H1 (cell line): ENCODE data around the gene IGF2R. TPM values are rescaled to one million over a fixed set of nuclear protein-coding genes. Genes with fewer than 3 reads are reported as not detected.
A peak's percentile ranks its signal among the peaks of the same experiment; 100 is the strongest.

Experiments used
- CTCF ChIA-PET: fragments of 300-600 bp; sonication (Branson Sonifier 250); formaldehyde crosslinking; loops from one replicate; lab custom pipeline; 2021; ENCODE audit not compliant: partially characterized antibody; lab: Charles Lee
- POLR2A ChIA-PET: fragments of 300-600 bp; sonication (Branson Sonifier 250); formaldehyde crosslinking; loops from one replicate; lab custom pipeline; 2021; ENCODE audit warnings: inconsistent platforms; ENCODE audit not compliant: partially characterized antibody; lab: Charles Lee
- DNase-seq, 2 experiments: peaks; one replicate each; pipeline versions ENCODE4 v3.0.0 to v3.0.0-alpha.2; 2010 to 2022; ENCODE audit warnings: low spot score in 2 of 2, low read depth in 1 of 2, mixed read lengths in 1 of 2
- FAIRE-seq: peaks from 2 replicates; lab custom pipeline; 2011; peaks lifted over from hg19 to GRCh38; lab: Jason Lieb, UNC
- H2AFZ ChIP-seq: 2 replicates; pipeline ENCODE4 v1.8.1; 2012; ENCODE audit warnings: low read length, inconsistent platforms
- H2AK5ac ChIP-seq: 2 replicates; pipeline ENCODE4 v1.6.1; 2013; ENCODE audit warnings: low read depth, low read length
- H2BK120ac ChIP-seq: replicated peaks from 2 replicates; pipeline ENCODE3; 2013; ENCODE audit warnings: low read depth, low read length, inconsistent platforms
- H2BK12ac ChIP-seq: 2 replicates; pipeline ENCODE4 v1.6.1; 2013; ENCODE audit warnings: low read depth, low read length
- H2BK15ac ChIP-seq: 2 replicates; pipeline ENCODE4 v1.6.1; 2013; ENCODE audit warnings: low read length
- H2BK20ac ChIP-seq: 2 replicates; pipeline ENCODE4 v1.6.1; 2013; ENCODE audit warnings: low read length
- H2BK5ac ChIP-seq: 2 replicates; pipeline ENCODE4 v1.6.1; 2013; ENCODE audit warnings: low read depth, low read length
- H3K14ac ChIP-seq: 2 replicates; pipeline ENCODE4 v1.6.1; 2013; ENCODE audit warnings: inconsistent platforms; ENCODE audit not compliant: insufficient read length
- H3K18ac ChIP-seq: 2 replicates; pipeline ENCODE4 v1.6.1; 2013; ENCODE audit warnings: low read length; ENCODE audit errors: extremely low read depth
- H3K23ac ChIP-seq: 2 replicates; pipeline ENCODE4 v1.6.1; 2013; ENCODE audit warnings: inconsistent platforms; ENCODE audit not compliant: insufficient read length
- H3K23me2 ChIP-seq: 2 replicates; pipeline ENCODE4 v1.6.1; 2013; ENCODE audit warnings: low read depth, low read length
- H3K27ac ChIP-seq: 2 replicates; pipeline ENCODE4 v1.6.1; 2011; ENCODE audit warnings: low read depth, low read length, inconsistent platforms
- H3K27me3 ChIP-seq, 4 experiments: replicated peaks in 1 of 4; 1 replicate in 1 of 4; 2 replicates in 3 of 4; pipeline versions ENCODE4 v1.6.1 to v1.8.1; 2011 to 2013; ENCODE audit warnings: low read length in 3 of 4, mild to moderate bottlenecking in 3 of 4, inconsistent platforms in 2 of 4, mixed read lengths in 2 of 4, moderate library complexity in 1 of 4; ENCODE audit not compliant: control insufficient read depth in 3 of 4, insufficient read depth in 3 of 4; ENCODE audit errors: extremely low read depth in 1 of 4
- H3K36me3 ChIP-seq, 4 experiments: 2 replicates each; pipeline versions ENCODE4 v1.6.1 to v1.8.1; 2011 to 2013; ENCODE audit warnings: mild to moderate bottlenecking in 4 of 4, low read length in 3 of 4, moderate library complexity in 2 of 4, control low read depth in 1 of 4, inconsistent platforms in 1 of 4; ENCODE audit not compliant: insufficient read depth in 4 of 4, control insufficient read depth in 2 of 4
- H3K4ac ChIP-seq: replicated peaks from 2 replicates; pipeline ENCODE3; 2013; ENCODE audit warnings: low read length, low read depth, mixed read lengths, inconsistent platforms; ENCODE audit not compliant: insufficient read length
- H3K4me1 ChIP-seq, 4 experiments: replicated peaks in 1 of 4; 1 replicate in 1 of 4; 2 replicates in 3 of 4; pipeline versions ENCODE4 v1.6.1 to v1.8.1; 2011 to 2013; ENCODE audit warnings: low read length in 3 of 4, inconsistent platforms in 2 of 4, mixed read lengths in 1 of 4; ENCODE audit not compliant: insufficient read depth in 4 of 4, control insufficient read depth in 3 of 4
- H3K4me2 ChIP-seq, 2 experiments: 2 replicates each; pipeline versions ENCODE4 v1.6.1 to v1.8.1; 2011 to 2013; ENCODE audit warnings: low read depth in 2 of 2, low read length in 2 of 2, control low read depth in 1 of 2, inconsistent platforms in 1 of 2, mild to moderate bottlenecking in 1 of 2; ENCODE audit not compliant: insufficient read depth in 1 of 2
- H3K4me3 ChIP-seq, 4 experiments: fragments of 200-600, 300-600 bp in 1 of 4; sonication (generic), shearing (Covaris generic), sonication (Bioruptor Twin) in 1 of 4; 2 replicates each; pipeline versions ENCODE4 v1.5.1 to v1.8.1; 2011 to 2016; ENCODE audit warnings: low read length in 4 of 4, low read depth in 3 of 4, control low read depth in 2 of 4, inconsistent platforms in 2 of 4, mild to moderate bottlenecking in 2 of 4, mixed read lengths in 1 of 4, moderate library complexity in 1 of 4; ENCODE audit not compliant: insufficient read depth in 2 of 4; ENCODE audit errors: extremely low read depth in 1 of 4
- H3K56ac ChIP-seq: replicated peaks from 2 replicates; pipeline ENCODE3; 2013; ENCODE audit warnings: low read depth, mild to moderate bottlenecking, mixed read lengths, low read length, inconsistent platforms; ENCODE audit not compliant: insufficient read length
- H3K79me1 ChIP-seq: 2 replicates; pipeline ENCODE4 v1.6.1; 2013; ENCODE audit warnings: low read depth, low read length, control low read depth
- H3K79me2 ChIP-seq, 2 experiments: 2 replicates each; pipeline versions ENCODE4 v1.6.1 to v1.8.1; 2012 to 2013; ENCODE audit warnings: low read length in 2 of 2, mild to moderate bottlenecking in 2 of 2, inconsistent platforms in 1 of 2; ENCODE audit not compliant: insufficient read depth in 2 of 2, control insufficient read depth in 1 of 2
- H3K9ac ChIP-seq, 4 experiments: replicated peaks in 1 of 4; 1 replicate in 1 of 4; 2 replicates in 3 of 4; pipeline versions ENCODE4 v1.6.1 to v1.8.1; 2011 to 2013; ENCODE audit warnings: low read depth in 3 of 4, low read length in 3 of 4, control low read depth in 2 of 4, mild to moderate bottlenecking in 2 of 4, moderate library complexity in 2 of 4, inconsistent platforms in 1 of 4; ENCODE audit errors: extremely low read depth in 1 of 4
- H3K9me3 ChIP-seq, 2 experiments: 2 replicates each; pipeline versions ENCODE4 v1.6.1 to v1.8.1; 2012 to 2013; ENCODE audit warnings: mild to moderate bottlenecking in 2 of 2, moderate library complexity in 2 of 2, control low read depth in 1 of 2, inconsistent platforms in 1 of 2, low read depth in 1 of 2, low read length in 1 of 2, mixed read lengths in 1 of 2; ENCODE audit not compliant: insufficient read depth in 2 of 2
- H4K20me1 ChIP-seq, 2 experiments: replicated peaks in 1 of 2; 2 replicates each; pipeline versions ENCODE3 to v1.8.1; 2011 to 2013; ENCODE audit warnings: inconsistent platforms in 2 of 2, low read length in 2 of 2, mild to moderate bottlenecking in 1 of 2; ENCODE audit not compliant: insufficient read depth in 2 of 2, control insufficient read depth in 1 of 2
- H4K5ac ChIP-seq: 2 replicates; pipeline ENCODE4 v1.6.1; 2013; ENCODE audit warnings: low read length, low read depth, mixed read lengths, inconsistent platforms; ENCODE audit not compliant: insufficient read length
- H4K8ac ChIP-seq: 2 replicates; pipeline ENCODE4 v1.8.0; 2013; ENCODE audit warnings: mild to moderate bottlenecking, moderate library complexity, low read length, inconsistent platforms; ENCODE audit not compliant: insufficient read depth; ENCODE audit errors: extremely low read depth
- H4K91ac ChIP-seq: replicated peaks from 2 replicates; pipeline ENCODE3; 2013; ENCODE audit warnings: low read length, mixed read lengths, inconsistent platforms; ENCODE audit not compliant: insufficient read length
- ASH2L ChIP-seq: fragments of 200-600, 300-600 bp; sonication (generic); IDR thresholded peaks from one replicate; pipeline ENCODE4 v1.7.1; 2017; ENCODE audit warnings: low read length
- BRCA1 ChIP-seq: IDR thresholded peaks from 2 replicates; pipeline ENCODE4 v1.6.1; 2012; ENCODE audit warnings: low read depth, low read length, improper control_type of control experiment
- CREB1 ChIP-seq: IDR thresholded peaks from 2 replicates; pipeline ENCODE4 v1.6.1; 2012; ENCODE audit warnings: inconsistent platforms
- GABPA ChIP-seq: IDR thresholded peaks from 2 replicates; pipeline ENCODE4 v1.6.1; 2011; ENCODE audit warnings: mild to moderate bottlenecking, low read length, moderate library complexity, borderline replicate concordance; ENCODE audit not compliant: insufficient read depth
- HDAC2 ChIP-seq, 2 experiments: fragments of 300-600 bp in 1 of 2; sonication (generic) in 1 of 2; IDR thresholded peaks; 2 replicates each; pipeline ENCODE4 v1.6.1; 2011 to 2012; ENCODE audit warnings: low read depth in 2 of 2, low read length in 2 of 2, mild to moderate bottlenecking in 2 of 2, moderate library complexity in 2 of 2, borderline replicate concordance in 1 of 2, inconsistent platforms in 1 of 2
- KDM5A ChIP-seq: fragments of 200-600 bp; IDR thresholded peaks from 2 replicates; pipeline ENCODE4 v1.7.1; 2012; ENCODE audit warnings: mild to moderate bottlenecking, low read length, inconsistent platforms, mixed read lengths
- MAFK ChIP-seq: IDR thresholded peaks from 2 replicates; pipeline ENCODE4 v1.6.1; 2012; ENCODE audit warnings: low read depth, mild to moderate bottlenecking, improper control_type of control experiment, low read length
- NRF1 ChIP-seq: IDR thresholded peaks from 2 replicates; pipeline ENCODE4 v1.6.1; 2011; ENCODE audit warnings: mild to moderate bottlenecking, low read depth, low read length, improper control_type of control experiment
- POLR2AphosphoS5 ChIP-seq: IDR thresholded peaks from 2 replicates; pipeline ENCODE4 v1.6.1; 2011; ENCODE audit warnings: low read depth, low read length
- RBBP5 ChIP-seq: IDR thresholded peaks from 2 replicates; pipeline ENCODE4 v1.7.1; 2012; ENCODE audit warnings: low read depth, mild to moderate bottlenecking, inconsistent platforms, low read length, moderate library complexity, borderline replicate concordance
- SIN3A ChIP-seq, 2 experiments: IDR thresholded peaks in 1 of 2; conservative IDR thresholded peaks in 1 of 2; 2 replicates each; pipeline ENCODE4 v1.6.1; 2011 to 2012; ENCODE audit warnings: low read length in 2 of 2, improper control_type of control experiment in 1 of 2, low read depth in 1 of 2, mild to moderate bottlenecking in 1 of 2
- SIRT6 ChIP-seq: IDR thresholded peaks from one replicate; pipeline ENCODE4 v1.7.1; 2012; ENCODE audit warnings: low read length, inconsistent platforms
- SIX5 ChIP-seq: IDR thresholded peaks from 2 replicates; pipeline ENCODE4 v1.6.1; 2011; ENCODE audit warnings: mild to moderate bottlenecking, low read depth, low read length
- SRF ChIP-seq: IDR thresholded peaks from 2 replicates; pipeline ENCODE4 v1.6.1; 2011; ENCODE audit warnings: mild to moderate bottlenecking, low read depth, low read length, moderate library complexity
- TEAD4 ChIP-seq: IDR thresholded peaks from 2 replicates; pipeline ENCODE4 v1.6.1; 2012; ENCODE audit warnings: low read depth, low read length, inconsistent platforms, mixed read lengths
- WGBS, 2 experiments: shearing (Covaris generic) in 1 of 2; methylation state at CpG; one replicate each; pipeline versions ENCODE4 v1.1.6 to v1.1.7; 2013 to 2015; ENCODE audit warnings: low lambda C conversion rate in 2 of 2, mixed read lengths in 2 of 2, inconsistent platforms in 1 of 2, low coverage in 1 of 2, missing lambda C conversion rate in 1 of 2; ENCODE audit not compliant: insufficient replicate concordance in 2 of 2, insufficient coverage in 1 of 2, insufficient read length in 1 of 2; ENCODE audit errors: extremely low coverage in 1 of 2, missing lambda C conversion rate in 1 of 2; 5-methylcytosine and 5-hydroxymethylcytosine counted together
- polyA plus RNA-seq, 7 experiments: library from polyadenylated mRNA; depleted of rRNA in 3 of 7; stranded (reverse) in 5 of 7; unstranded in 2 of 7; fragments of >200 nt in 5 of 7; fragments of 200-250 nt in 2 of 7; gene quantifications; 1 replicate in 5 of 7; 2 replicates in 1 of 7; 4 replicates in 1 of 7; pipeline versions ENCODE4 v1.2.1 to v1.2.3, GENCODE V29; 2011 to 2013; ENCODE audit warnings: missing spikeins in 2 of 7, mixed read lengths in 2 of 7
- total RNA-seq: library from RNA; stranded (reverse); fragmentation: NEBNext Ultra II Directional; extraction: Animal tissue kit (Norgen Biotek cat#: 25700); gene quantifications from 2 replicates; pipeline ENCODE4 v1.2.1, GENCODE V29; 2021

IGF2R gene
- total and polyA plus RNA-seq, 2 of the 8 experiments (the other 6 are each of a cell fraction or from before 2014, with no cell fraction given) = 20.6 to 74.1 TPM

DNA sequence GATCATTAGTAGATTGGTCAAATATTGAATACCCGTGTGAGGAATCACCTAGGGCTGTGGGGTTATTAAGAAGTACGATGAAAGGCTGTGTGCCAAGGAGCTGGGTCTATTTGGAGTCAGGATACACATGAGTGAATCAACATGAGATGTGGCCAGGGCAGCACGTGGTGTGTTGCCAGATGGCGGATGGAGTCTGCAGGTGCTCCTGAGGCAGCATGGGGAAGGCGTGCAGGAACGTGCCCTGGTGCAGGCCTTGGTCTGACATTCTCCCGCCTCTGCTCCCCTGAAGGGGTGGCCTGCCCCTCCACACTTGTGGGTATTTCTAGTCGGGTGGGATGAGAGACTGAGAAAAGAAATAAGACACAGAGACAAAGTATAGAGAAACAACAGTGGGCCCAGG is 113.7 kb downstream of the IGF2R start:
- Histone ChIP-seq H3K9me3 (peaks cover 0 to 12% of the 10 kb centered on the region in 2 experiments; a peak in 2 of 4 replicates), H4K20me1 (peaks cover 0 to 7% of the 10 kb centered on the region in 2 experiments), H2AK5ac (no peak overlapping the region), H3K27ac (no peak overlapping the region), H2BK15ac (no peak overlapping the region), H2AFZ (no peak overlapping the region), H3K4me2 (no peak overlapping the region), H2BK12ac (no peak overlapping the region), H2BK5ac (no peak overlapping the region), H3K36me3 (peaks cover 25 to 79% (median 57%) of the 10 kb centered on the region in 4 experiments), H3K23me2 (0 out of 2 replicates have a peak, but pooled peaks cover 2% of the 10 kb centered on the region), H4K8ac (peak overlapping the region; percentile 68; the same call in 1 of the 2 replicates), H3K27me3 (no peaks in the 10 kb centered on the region), H3K14ac (no peak overlapping the region), H3K18ac (no peak overlapping the region), H4K5ac (no peak overlapping the region), H4K91ac (no peak overlapping the region), H3K23ac (no peak overlapping the region), H3K56ac (no peak overlapping the region), H3K79me1 (no peaks in the 10 kb centered on the region; the same call in 1 of the 2 replicates), H3K9ac (no peak overlapping the region), H3K4me1 (no peaks in the 10 kb centered on the region), H2BK120ac (no peak overlapping the region), H3K4me3 (no peak overlapping the region), H3K4ac (no peak overlapping the region), H2BK20ac (no peak overlapping the region), H3K79me2 (no peaks in the 10 kb centered on the region)
- ChIA-PET POLR2A (no interaction called here), CTCF (interaction anchor here (1.6 kb wide), 1 partner anchor 22 kb away, joined by 3 read pairs; no protein-coding TSS in a partner anchor)
- WGBS, 2 experiments = 98% methylated on average over 8 of the region's 8 CpGs; no CpG with 5 or more reads in 1 of the 2 experiments
- FAIRE-seq = no peak
- DNase-seq = no peak
- no peak for TF ChIP-seq MAFK
- TF ChIP-seq SIN3A (conservative IDR thresholded peaks at IDR 0.05 in 1 of 2, IDR thresholded peaks at IDR 0.05 in 1 of 2; ENCODE audit: low read depth in 1 of 2, low read length in 2 of 2) = no peak
- no peak for TF ChIP-seq GABPA
- TF ChIP-seq TEAD4 = no peak
- no peak for TF ChIP-seq HDAC2 (IDR thresholded peaks at IDR 0.05; ENCODE audit: borderline replicate concordance in 1 of 2, low read depth in 2 of 2, low read length in 2 of 2)
- TF ChIP-seq SRF = no peak
- TF ChIP-seq NRF1 = no peak
- TF ChIP-seq POLR2AphosphoS5 = no peak
- no peak for TF ChIP-seq ASH2L
- TF ChIP-seq RBBP5 = no peak
- no peak for TF ChIP-seq BRCA1
- TF ChIP-seq KDM5A = no peak
- no peak for TF ChIP-seq SIRT6
- TF ChIP-seq CREB1 = no peak
- TF ChIP-seq SIX5 = no peak
